Measurements from ENCODE around the gene P2RY14. TPM values are rescaled to one million over a fixed set of nuclear protein-coding genes. Genes with fewer than 3 reads are reported as not detected.

Gene P2RY14
- total RNA-seq, 2 donors from 2014 or later: 1.8 TPM; not detected in 1

DNA sequence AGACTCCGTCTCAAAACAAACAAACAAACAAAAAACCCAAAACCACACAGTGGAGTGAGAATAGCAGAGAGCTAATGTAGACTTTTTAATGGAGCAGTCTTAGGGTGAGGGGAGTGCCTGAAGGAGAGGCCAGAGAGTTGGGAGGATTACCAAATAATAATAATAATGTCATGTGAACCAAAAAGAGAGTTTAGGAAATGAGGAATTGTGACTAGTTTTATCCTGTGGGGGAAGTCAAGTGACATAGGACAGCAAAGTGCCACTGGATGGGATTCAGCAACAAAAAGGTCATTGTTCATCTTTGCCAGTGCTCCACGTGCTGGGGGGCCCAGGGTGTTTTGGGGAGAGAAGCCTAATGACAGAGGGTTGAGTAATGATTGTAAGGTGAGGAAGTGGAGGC is 25.4 kb upstream of the P2RY14 start:
- 58 to 60% methylated on average over 2 of the region's 2 CpGs for WGBS, 2 donors
- intact Hi-C loops (cut with DNase I): no loop called here
- Histone ChIP-seq H3K27me3 (no peaks in the 10 kb centered on the region), H3K36me3 (replicated peaks in 1 of 2; ENCODE audit: insufficient read depth in 1 of 2, low read depth in 2 of 2) (no peaks in the 10 kb centered on the region), H3K9me3 (no peaks in the 10 kb centered on the region), H3K4me3 (no peak overlapping the region), H3K4me1 (no peaks in the 10 kb centered on the region), H3K27ac (no peak overlapping the region)
- DNase-seq (no peak), ATAC-seq (no peak)
- TF ChIP-seq POLR2A (IDR thresholded peaks at IDR 0.05): no peak
- TF ChIP-seq, protein P1, sequence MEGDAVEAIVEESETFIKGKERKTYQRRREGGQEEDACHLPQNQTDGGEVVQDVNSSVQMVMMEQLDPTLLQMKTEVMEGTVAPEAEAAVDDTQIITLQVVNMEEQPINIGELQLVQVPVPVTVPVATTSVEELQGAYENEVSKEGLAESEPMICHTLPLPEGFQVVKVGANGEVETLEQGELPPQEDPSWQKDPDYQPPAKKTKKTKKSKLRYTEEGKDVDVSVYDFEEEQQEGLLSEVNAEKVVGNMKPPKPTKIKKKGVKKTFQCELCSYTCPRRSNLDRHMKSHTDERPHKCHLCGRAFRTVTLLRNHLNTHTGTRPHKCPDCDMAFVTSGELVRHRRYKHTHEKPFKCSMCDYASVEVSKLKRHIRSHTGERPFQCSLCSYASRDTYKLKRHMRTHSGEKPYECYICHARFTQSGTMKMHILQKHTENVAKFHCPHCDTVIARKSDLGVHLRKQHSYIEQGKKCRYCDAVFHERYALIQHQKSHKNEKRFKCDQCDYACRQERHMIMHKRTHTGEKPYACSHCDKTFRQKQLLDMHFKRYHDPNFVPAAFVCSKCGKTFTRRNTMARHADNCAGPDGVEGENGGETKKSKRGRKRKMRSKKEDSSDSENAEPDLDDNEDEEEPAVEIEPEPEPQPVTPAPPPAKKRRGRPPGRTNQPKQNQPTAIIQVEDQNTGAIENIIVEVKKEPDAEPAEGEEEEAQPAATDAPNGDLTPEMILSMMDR (IDR thresholded peaks at IDR 0.05): no peak

GRCh38 chr3:151301787-151302186 is 23.4 kb upstream of the P2RY14 start:
- TF ChIP-seq, protein P1 (IDR thresholded peaks at IDR 0.05): no peak
- no peak for TF ChIP-seq POLR2A (IDR thresholded peaks at IDR 0.05)
- intact Hi-C loops (cut with DNase I): no loop called here
- no peak for DNase-seq
- WGBS, 2 donors: 73 to 76% methylated on average over 3 of the region's 3 CpGs
- Histone ChIP-seq H3K9me3 (no peaks in the 10 kb centered on the region), H3K36me3 (replicated peaks in 1 of 2; ENCODE audit: insufficient read depth in 1 of 2, low read depth in 2 of 2) (no peaks in the 10 kb centered on the region), H3K27me3 (no peaks in the 10 kb centered on the region), H3K4me3 (no peak overlapping the region), H3K27ac (no peak overlapping the region), H3K4me1 (no peaks in the 10 kb centered on the region)
- ATAC-seq: no peak

DNA sequence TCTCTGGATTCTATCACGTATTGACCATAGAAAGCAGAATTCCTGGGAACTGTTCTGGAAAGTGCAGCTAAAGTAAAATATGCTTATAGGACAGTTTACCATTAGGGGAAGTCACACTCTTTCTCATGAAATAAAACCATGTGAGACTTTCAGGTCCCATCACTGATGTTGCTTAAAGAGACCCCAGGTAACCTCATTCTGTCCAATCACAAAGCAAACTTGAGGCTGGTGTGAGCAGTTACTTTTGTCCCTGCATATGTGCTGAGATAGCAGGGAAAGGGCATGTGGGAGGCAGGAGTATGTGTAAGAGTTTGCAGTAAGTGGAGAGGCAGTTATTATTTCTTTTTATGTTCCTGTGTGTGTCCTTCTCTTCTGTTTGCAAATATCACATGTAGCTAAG is 22.2 kb upstream of the P2RY14 start:
- H3K9me3 ChIP-seq: no peaks in the 10 kb centered on the region
- ATAC-seq (no peak), DNase-seq (no peak)
- no peak overlapping the region for H3K4me3 ChIP-seq
- intact Hi-C loops (cut with DNase I): no loop called here
- no peaks in the 10 kb centered on the region for H3K4me1 ChIP-seq
- H3K36me3 ChIP-seq (replicated peaks in 1 of 2; ENCODE audit: insufficient read depth in 1 of 2, low read depth in 2 of 2): no peaks in the 10 kb centered on the region
- H3K27me3 ChIP-seq: no peaks in the 10 kb centered on the region
- WGBS, 2 donors: 67 to 71% methylated on average over 1 of the region's 1 CpG
- TF ChIP-seq, protein P1 (IDR thresholded peaks at IDR 0.05): no peak
- TF ChIP-seq POLR2A (IDR thresholded peaks at IDR 0.05): no peak
- H3K27ac ChIP-seq: no peak overlapping the region

DNA sequence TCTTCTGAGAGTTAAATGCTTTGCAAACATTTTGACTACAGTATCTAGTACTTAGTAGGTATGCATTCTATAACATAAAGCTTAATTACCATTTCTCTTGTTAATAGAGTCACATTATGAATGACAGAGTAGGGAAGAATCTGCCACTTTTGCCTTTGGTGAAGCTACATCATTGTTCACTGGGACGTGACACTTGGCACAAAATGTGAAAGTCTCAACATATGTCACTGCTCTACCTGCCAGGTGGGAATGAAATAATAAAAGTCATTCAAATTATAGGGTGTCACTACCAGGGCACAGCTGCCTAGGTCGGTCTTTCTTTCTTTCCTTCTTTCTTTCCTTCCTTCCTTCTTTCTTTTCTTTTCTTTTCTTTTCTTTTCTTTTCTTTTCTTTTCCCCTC is 20.7 kb upstream of the P2RY14 start:
- no peaks in the 10 kb centered on the region for H3K27me3 ChIP-seq
- no peaks in the 10 kb centered on the region for H3K36me3 ChIP-seq (replicated peaks in 1 of 2; ENCODE audit: insufficient read depth in 1 of 2, low read depth in 2 of 2)
- 74 to 83% methylated on average over 2 of the region's 2 CpGs for WGBS, 2 donors
- intact Hi-C loops (cut with DNase I): no loop called here
- DNase-seq (no peak), ATAC-seq (no peak)
- H3K4me3 ChIP-seq: no peak overlapping the region
- H3K9me3 ChIP-seq: no peaks in the 10 kb centered on the region
- H3K27ac ChIP-seq: no peak overlapping the region
- H3K4me1 ChIP-seq: no peaks in the 10 kb centered on the region
- no peak for TF ChIP-seq POLR2A (IDR thresholded peaks at IDR 0.05)
- TF ChIP-seq, protein P1 (IDR thresholded peaks at IDR 0.05): no peak

GRCh38 chr3:151297429-151297828 is 19.1 kb upstream of the P2RY14 start:
- 58 to 83% methylated on average over 2 of the region's 2 CpGs for WGBS, 2 donors
- Histone ChIP-seq H3K4me1 (no peaks in the 10 kb centered on the region), H3K4me3 (no peak overlapping the region), H3K27ac (no peak overlapping the region), H3K36me3 (replicated peaks in 1 of 2; ENCODE audit: insufficient read depth in 1 of 2, low read depth in 2 of 2) (no peaks in the 10 kb centered on the region), H3K9me3 (no peaks in the 10 kb centered on the region), H3K27me3 (no peaks in the 10 kb centered on the region)
- DNase-seq (no peak), ATAC-seq (no peak)
- intact Hi-C loops (cut with DNase I): no loop called here
- TF ChIP-seq, protein P1 (IDR thresholded peaks at IDR 0.05): no peak
- TF ChIP-seq POLR2A (IDR thresholded peaks at IDR 0.05): no peak
